Prostate gland (tissue), 2 donors: ENCODE data around the gene PAN2. TPM values are rescaled to one million over a fixed set of nuclear protein-coding genes. Genes with fewer than 3 reads are reported as not detected.
"Not testable (repeated sequence)": the region's sequence is repeated elsewhere in the genome, so short reads cannot be mapped to it uniquely, and the experiment has no call there.

Experiments
- DNase-seq: peaks from one replicate; pipeline ENCODE4 v3.0.0-alpha.2; 2019; ENCODE audit warnings: low spot score
- H3K27ac ChIP-seq, 2 donors: fragments of 200-600 bp; sonication (generic); 2 replicates each; pipeline ENCODE4 v1.5.1; 2017 to 2019
- H3K27me3 ChIP-seq: fragments of 200-600 bp; sonication (generic); replicated peaks from 2 replicates; pipeline ENCODE4 v1.5.1; 2019; ENCODE audit not compliant: insufficient read depth
- H3K36me3 ChIP-seq, 2 donors: fragments of 200-600 bp; sonication (generic); 1 replicate in 1 of 2; 2 replicates in 1 of 2; pipeline versions ENCODE4 v1.5.1 to v1.8.1; 2017 to 2019
- H3K4me1 ChIP-seq: fragments of 200-600 bp; sonication (generic); replicated peaks from 2 replicates; pipeline ENCODE4 v1.5.1; 2019
- H3K4me3 ChIP-seq, 2 donors: fragments of 200-600 bp; sonication (generic); 2 replicates each; pipeline ENCODE4 v1.5.1; 2017 to 2019
- H3K9me3 ChIP-seq: fragments of 200-600 bp; sonication (generic); 2 replicates; pipeline ENCODE4 v1.5.1; 2017
- CTCF ChIP-seq, 4 experiments: fragments of 200-600 bp in 2 of 4; fragments of 450-650 bp in 2 of 4; sonication (generic) in 2 of 4; IDR thresholded peaks; 1 replicate in 3 of 4; 2 replicates in 1 of 4; pipeline ENCODE4 v1.5.1; 2016 to 2019; ENCODE audit warnings: antibody characterized with exemption in 4 of 4, mild to moderate bottlenecking in 2 of 4, moderate library complexity in 2 of 4
- POLR2A ChIP-seq: fragments of 450-650 bp; IDR thresholded peaks from one replicate; pipeline ENCODE4 v1.6.1; 2016; ENCODE audit warnings: antibody characterized with exemption, mild to moderate bottlenecking
- POLR2AphosphoS5 ChIP-seq: sonication (generic); formaldehyde crosslinking; IDR thresholded peaks from one replicate; pipeline ENCODE4 v1.6.1; 2017; ENCODE audit warnings: antibody characterized with exemption
- WGBS: methylation state at CpG from one replicate; pipeline ENCODE4 v1.1.5; 2018; 5-methylcytosine and 5-hydroxymethylcytosine counted together
- intact Hi-C: fragments of 100-400 bp; cut with DNase I; formaldehyde crosslinking; loops from one replicate; pipeline ENCODE4 v1.14.2; 2022
- total RNA-seq, 2 donors: library from RNA; depleted of rRNA; stranded (reverse); fragments of >200 nt; gene quantifications; one replicate each; pipeline ENCODE4 v1.1.0, GENCODE V29; 2016

Gene PAN2
- total RNA-seq, 2 donors from 2014 or later = 31.8 to 60.8 TPM

GRCh38 chr12:56336361-56337167 is 2.8 kb upstream of the PAN2 start:
- no peak for DNase-seq
- TF ChIP-seq CTCF (IDR thresholded peaks at IDR 0.05) (no peak), POLR2A (no peak), POLR2AphosphoS5 (no peak)
- H3K4me1 ChIP-seq = no peaks in the 10 kb centered on the region
- no peak overlapping the region for H3K27ac ChIP-seq
- H3K36me3 ChIP-seq = no peaks in the 10 kb centered on the region
- H3K4me3 ChIP-seq = no peak overlapping the region
- intact Hi-C loops = no loop called here
- H3K9me3 ChIP-seq = no peaks in the 10 kb centered on the region
- 76% methylated on average over 9 of the region's 9 CpGs for WGBS
- H3K27me3 ChIP-seq = no peaks in the 10 kb centered on the region

GRCh38 chr12:56335527-56335926 is 1.7 kb upstream of the PAN2 start:
- H3K9me3 ChIP-seq, H3K4me1 ChIP-seq, H3K27ac ChIP-seq, H3K36me3 ChIP-seq, H3K27me3 ChIP-seq, intact Hi-C loops, H3K4me3 ChIP-seq, DNase-seq: not testable (repeated sequence)
- 96% methylated on average over 8 of the region's 8 CpGs for WGBS

- Histone ChIP-seq H3K4me1 (no peaks in the 10 kb centered on the region), H3K36me3 (no peaks in the 10 kb centered on the region), H3K4me3 (peak overlapping the region; percentile 46 to 53), H3K27me3 (no peaks in the 10 kb centered on the region), H3K27ac (peak overlapping the region; percentile 88 to 89), H3K9me3 (no peaks in the 10 kb centered on the region)
- DNase-seq = no peak
- 4% methylated on average over 6 of the region's 6 CpGs for WGBS
- intact Hi-C loops = no loop called here
- TF ChIP-seq POLR2AphosphoS5 (no peak), POLR2A (no peak), CTCF (IDR thresholded peaks at IDR 0.05) (no peak)
Measured at GRCh38 chr12:56334490-56334793, 642 bp upstream of the PAN2 start.

- H3K36me3 ChIP-seq = no peaks in the 10 kb centered on the region
- 14% methylated on average over 8 of the region's 8 CpGs for WGBS
- peak; percentile 6 for DNase-seq
- intact Hi-C loops = no loop called here
- no peaks in the 10 kb centered on the region for H3K4me1 ChIP-seq
- peak overlapping the region; percentile 46 to 53 for H3K4me3 ChIP-seq
- no peaks in the 10 kb centered on the region for H3K27me3 ChIP-seq
- H3K9me3 ChIP-seq = no peaks in the 10 kb centered on the region
- TF ChIP-seq POLR2AphosphoS5 (no peak), POLR2A (no peak), CTCF (IDR thresholded peaks at IDR 0.05) (no peak)
- peak overlapping the region; percentile 88 to 89 for H3K27ac ChIP-seq
Measured at GRCh38 chr12:56333197-56333678, 562 bp downstream of the PAN2 start.

- Histone ChIP-seq H3K27ac (peak overlapping the region; percentile 88 to 89), H3K4me3 (peak overlapping the region; percentile 46 to 53), H3K9me3 (no peaks in the 10 kb centered on the region), H3K4me1 (no peaks in the 10 kb centered on the region), H3K36me3 (no peaks in the 10 kb centered on the region), H3K27me3 (no peaks in the 10 kb centered on the region)
- no peak for DNase-seq
- WGBS = 95% methylated on average over 11 of the region's 11 CpGs
- TF ChIP-seq POLR2AphosphoS5 = no peak
- no peak for TF ChIP-seq CTCF (IDR thresholded peaks at IDR 0.05)
- no peak for TF ChIP-seq POLR2A
- intact Hi-C loops = no loop called here
Measured at GRCh38 chr12:56332512-56333196, 1.1 kb downstream of the PAN2 start.
